Measurements from ENCODE around the gene STUB1. TPM values are rescaled to one million over a fixed set of nuclear protein-coding genes. Genes with fewer than 3 reads are reported as not detected.

The STUB1 gene
- total RNA-seq, 1 donor from 2014 or later = 89.8 TPM

Other genes with a start within 250 kb of the STUB1 start
- gene CAPN15, start 152.7 kb upstream of the STUB1 start, total RNA-seq = 18.3 and 25.2 TPM in 2 replicates
- gene PRR35, start 120.0 kb upstream of the STUB1 start, total RNA-seq = not detected in 2 replicates
- 2.2 and 2.3 TPM in 2 replicates for gene NHLRC4, start 113.4 kb upstream of the STUB1 start, total RNA-seq
- 15.1 and 15.9 TPM in 2 replicates for gene PIGQ, start 110.4 kb upstream of the STUB1 start, total RNA-seq
- gene RAB40C, start 90.3 kb upstream of the STUB1 start, total RNA-seq = 9.2 and 10.9 TPM in 2 replicates
- gene WFIKKN1, start 49.4 kb upstream of the STUB1 start, total RNA-seq = under 0.01 and 0.09 TPM in 2 replicates
- gene METTL26, start 44.1 kb upstream of the STUB1 start, total RNA-seq = 46.4 and 47.7 TPM in 2 replicates
- gene MCRIP2, start 38.6 kb upstream of the STUB1 start, total RNA-seq = 6.9 and 9.4 TPM in 2 replicates
- 6.2 and 6.4 TPM in 2 replicates for gene WDR90, start 31.0 kb upstream of the STUB1 start, total RNA-seq
- gene RHOT2, start 12.3 kb upstream of the STUB1 start, total RNA-seq = 23.5 and 23.8 TPM in 2 replicates
- 0.17 TPM in 1 of 2 replicates, not detected in the other for gene RHBDL1, start 4.7 kb upstream of the STUB1 start, total RNA-seq
- 17.9 and 18.5 TPM in 2 replicates for gene JMJD8, start 3.9 kb downstream of the STUB1 start, total RNA-seq
- gene WDR24, start 10.0 kb downstream of the STUB1 start, total RNA-seq = 1.7 and 2.5 TPM in 2 replicates
- under 0.01 and 0.09 TPM in 2 replicates for gene FBXL16, start 25.4 kb downstream of the STUB1 start, total RNA-seq
- gene METRN, start 34.7 kb downstream of the STUB1 start, total RNA-seq = 14.1 and 27.2 TPM in 2 replicates
- gene ANTKMT, start 40.7 kb downstream of the STUB1 start, total RNA-seq = 12.2 and 13.8 TPM in 2 replicates
- 0.22 and 0.34 TPM in 2 replicates for gene CCDC78, start 46.0 kb downstream of the STUB1 start, total RNA-seq
- gene HAGHL, start 46.7 kb downstream of the STUB1 start, total RNA-seq = 4.6 and 4.7 TPM in 2 replicates
- 23.0 and 30.9 TPM in 2 replicates for gene CIAO3, start 60.6 kb downstream of the STUB1 start, total RNA-seq
- gene MSLN, start 80.3 kb downstream of the STUB1 start, total RNA-seq = 0.17 TPM in 1 of 2 replicates, not detected in the other
- 19.3 and 19.5 TPM in 2 replicates for gene RPUSD1, start 108.0 kb downstream of the STUB1 start, total RNA-seq
- gene CHTF18, start 108.2 kb downstream of the STUB1 start, total RNA-seq = 3.1 and 3.3 TPM in 2 replicates
- gene GNG13, start 120.3 kb downstream of the STUB1 start, total RNA-seq = not detected in 2 replicates